ENCODE results near the gene RABGAP1L. TPM values are rescaled to one million over a fixed set of nuclear protein-coding genes. Genes with fewer than 3 reads are reported as not detected.

Gene RABGAP1L
- total and polyA plus RNA-seq, 2 of the 8 experiments (the other 6 are each of a cell fraction or from before 2014, with no cell fraction given), result 33.3 to 156 TPM

DNA sequence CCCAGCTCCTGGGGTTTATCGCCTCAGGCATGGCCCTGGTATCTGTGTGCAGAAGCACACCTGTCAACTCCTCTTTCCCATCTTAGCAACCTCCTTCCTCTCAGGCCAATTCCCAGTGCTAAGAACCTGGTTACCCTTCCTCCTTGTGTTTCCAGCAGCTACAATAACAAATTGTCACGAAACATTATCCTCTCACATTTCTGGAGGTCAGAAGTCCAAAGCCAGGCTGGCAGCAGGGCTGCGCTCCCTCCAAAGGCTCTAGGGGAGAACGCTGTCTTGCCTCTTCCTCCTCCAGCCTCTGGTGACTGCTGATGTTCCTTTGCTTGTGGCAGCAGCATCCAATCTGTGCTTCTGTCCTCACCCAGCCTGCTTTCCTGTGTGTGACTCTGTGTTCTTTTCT, 874.6 kb downstream of the RABGAP1L start:
- TF ChIP-seq TAF7 (optimal IDR thresholded peaks at IDR 0.05; ENCODE audit: borderline replicate concordance, low read depth, low read length) (no peak), GTF2F1 (IDR thresholded peaks at IDR 0.05; ENCODE audit: borderline replicate concordance, low read depth, low read length) (no peak), PHF8 (conservative IDR thresholded peaks at IDR 0.05; ENCODE audit: low read depth, low read length) (no peak)
- no peak overlapping the region for H3K18ac ChIP-seq (ENCODE audit: extremely low read depth, low read length)
- H3K4me3 ChIP-seq (ENCODE audit: extremely low read depth in 1 of 4, insufficient read depth in 2 of 4, low read depth in 3 of 4, low read length in 4 of 4), result no peak overlapping the region
- no peak overlapping the region for H3K23ac ChIP-seq (ENCODE audit: insufficient read length)
- 87% methylated on average over 4 of the region's 4 CpGs; no CpG with 5 or more reads in 1 of the 2 experiments for WGBS, 2 experiments (ENCODE audit: extremely low coverage in 1 of 2, insufficient coverage in 1 of 2, insufficient read length in 1 of 2, insufficient replicate concordance in 2 of 2, low coverage in 1 of 2, low lambda C conversion rate in 2 of 2, missing lambda C conversion rate in 1 of 2)
- H3K79me1 ChIP-seq (ENCODE audit: low read depth, low read length), result no peaks in the 10 kb centered on the region
- H4K8ac ChIP-seq (ENCODE audit: extremely low read depth, insufficient read depth, low read length), result peak overlapping the region; percentile 62
- H3K9ac ChIP-seq (replicated peaks in 1 of 4; ENCODE audit: extremely low read depth in 1 of 4, low read depth in 3 of 4, low read length in 3 of 4), result no peak overlapping the region
- peaks cover 0 to 6% (median 2%) of the 10 kb centered on the region in 4 experiments; a peak in 3 of 7 replicates for H3K4me1 ChIP-seq (replicated peaks in 1 of 4; ENCODE audit: control insufficient read depth in 3 of 4, insufficient read depth in 4 of 4, low read length in 3 of 4)
- H3K36me3 ChIP-seq (ENCODE audit: control insufficient read depth in 2 of 4, insufficient read depth in 4 of 4, low read length in 3 of 4), result no peaks in the 10 kb centered on the region
- no peak overlapping the region for H2BK20ac ChIP-seq (ENCODE audit: low read length)
- 0 out of 2 replicates have a peak overlapping the region, but pooled peaks have one; percentile 18 for H2AK5ac ChIP-seq (ENCODE audit: low read depth, low read length)
- no peaks in the 10 kb centered on the region for H3K79me2 ChIP-seq (ENCODE audit: control insufficient read depth in 1 of 2, insufficient read depth in 2 of 2, low read length in 2 of 2)
- H4K20me1 ChIP-seq (replicated peaks in 1 of 2; ENCODE audit: control insufficient read depth in 1 of 2, insufficient read depth in 2 of 2, low read length in 2 of 2), result no peaks in the 10 kb centered on the region
- H3K23me2 ChIP-seq (ENCODE audit: low read depth, low read length), result no peaks in the 10 kb centered on the region
- no peak overlapping the region for H3K4me2 ChIP-seq (ENCODE audit: insufficient read depth in 1 of 2, low read depth in 2 of 2, low read length in 2 of 2)
- H3K27ac ChIP-seq (ENCODE audit: low read depth, low read length), result no peak overlapping the region
- no peaks in the 10 kb centered on the region for H3K9me3 ChIP-seq (ENCODE audit: insufficient read depth in 2 of 2, low read depth in 1 of 2, low read length in 1 of 2)
- CTCF ChIA-PET (ENCODE audit: partially characterized antibody), result interaction anchor here (1.5 to 5.6 kb wide), 4 partner anchors 80 to 283 kb away, joined by 5 to 88 read pairs (median 53); no protein-coding TSS in a partner anchor
- DNase-seq (ENCODE audit: low read depth in 1 of 2, low spot score in 2 of 2), result no peak
- H3K56ac ChIP-seq (replicated peaks; ENCODE audit: insufficient read length, low read depth, low read length), result no peak overlapping the region
- no peak overlapping the region for H2BK120ac ChIP-seq (replicated peaks; ENCODE audit: low read depth, low read length)
- FAIRE-seq, result no peak
- no peak overlapping the region for H2BK5ac ChIP-seq (ENCODE audit: low read depth, low read length)
- no peak overlapping the region for H3K4ac ChIP-seq (replicated peaks; ENCODE audit: insufficient read length, low read depth, low read length)
- H2BK12ac ChIP-seq (ENCODE audit: low read depth, low read length), result no peak overlapping the region
- H2BK15ac ChIP-seq (ENCODE audit: low read length), result no peak overlapping the region
- POLR2A ChIA-PET (ENCODE audit: partially characterized antibody), result interaction anchor here (1.2 kb wide), 1 partner anchor 9 kb away, joined by 3 read pairs; no protein-coding TSS in a partner anchor
- no peak overlapping the region for H4K5ac ChIP-seq (ENCODE audit: insufficient read length, low read depth, low read length)
- no peaks in the 10 kb centered on the region; a peak in 1 of 7 replicates for H3K27me3 ChIP-seq (replicated peaks in 1 of 4; ENCODE audit: control insufficient read depth in 3 of 4, extremely low read depth in 1 of 4, insufficient read depth in 3 of 4, low read length in 3 of 4)
- H2AFZ ChIP-seq (ENCODE audit: low read length), result peak overlapping the region; percentile 19; the same call in 1 of the 2 replicates
- H4K91ac ChIP-seq (replicated peaks; ENCODE audit: insufficient read length, low read length), result no peak overlapping the region
- no peak overlapping the region for H3K14ac ChIP-seq (ENCODE audit: insufficient read length)

Measured in H1 (cell line).